GM12878 (cell line): ENCODE results near the gene ORC1. TPM values are rescaled to one million over a fixed set of nuclear protein-coding genes. Genes with fewer than 3 reads are reported as not detected.

ENCODE experiments used
- ATAC-seq: fragments of 200-7000 bp; cut with Tn5 transposase; 3 replicates; pipeline ENCODE4 v1.9.1; 2020; ENCODE audit warnings: mild to moderate bottlenecking, moderate library complexity
- BruUV-seq: library from RNA; stranded (reverse); fragments of 400-500 nt; replicated peaks from 2 replicates; lab custom pipeline; 2021; lab: Mats Ljungman, UMichigan
- CTCF ChIA-PET: fragments of 300-600 bp; sonication (Branson Sonifier 250); formaldehyde crosslinking; extraction: SDS; loops from one replicate; lab custom pipeline; 2021; ENCODE audit warnings: inconsistent platforms; lab: Yijun Ruan, JAX
- POLR2A ChIA-PET: fragments of 350-600 bp; formaldehyde crosslinking; extraction: SDS; loops from one replicate; lab custom pipeline; 2021; ENCODE audit warnings: inconsistent platforms; lab: Charles Lee
- RAD21 ChIA-PET: fragments of 300-600 bp; sonication (Branson Sonifier 250); formaldehyde crosslinking; loops from one replicate; lab custom pipeline; 2023; ENCODE audit warnings: antibody characterized with exemption; ENCODE audit not compliant: unreplicated experiment; lab: Charles Lee
- SMC1A ChIA-PET: fragments of 300-600 bp; sonication (Branson Sonifier 250); formaldehyde crosslinking; loops from one replicate; lab custom pipeline; 2023; ENCODE audit not compliant: unreplicated experiment, uncharacterized antibody; lab: Charles Lee
- DNase-seq: peaks from one replicate; pipeline ENCODE4 v3.0.0-alpha.2; 2011; ENCODE audit warnings: low read depth, low spot score
- FAIRE-seq: peaks from 3 replicates; lab custom pipeline; 2011; peaks lifted over from hg19 to GRCh38; lab: Jason Lieb, UNC
- H2AFZ ChIP-seq: 2 replicates; pipeline ENCODE4 v1.6.0; 2011; ENCODE audit warnings: low read depth, low read length, control low read depth; ENCODE audit not compliant: control insufficient read depth
- H3K27ac ChIP-seq: 2 replicates; pipeline ENCODE4 v1.5.1; 2011; ENCODE audit warnings: control low read depth; ENCODE audit not compliant: control insufficient read depth, insufficient read depth
- H3K27me3 ChIP-seq, 2 experiments: replicated peaks in 1 of 2; 2 replicates each; pipeline versions ENCODE4 v1.6.0 to v1.6.1; 2011; ENCODE audit warnings: low read length in 1 of 2; ENCODE audit not compliant: control insufficient read depth in 2 of 2, insufficient read depth in 2 of 2
- H3K36me3 ChIP-seq, 2 experiments: 2 replicates each; pipeline ENCODE4 v1.5.1; 2011; ENCODE audit warnings: low read length in 1 of 2; ENCODE audit not compliant: control insufficient read depth in 2 of 2, insufficient read depth in 2 of 2
- H3K4me1 ChIP-seq: 2 replicates; pipeline ENCODE4 v1.6.1; 2011; ENCODE audit warnings: mild to moderate bottlenecking, low read length, moderate library complexity, mixed read lengths; ENCODE audit not compliant: control insufficient read depth, insufficient read depth
- H3K4me2 ChIP-seq: 2 replicates; pipeline ENCODE4 v1.6.0; 2011; ENCODE audit warnings: control low read depth; ENCODE audit not compliant: control insufficient read depth, insufficient read depth
- H3K4me3 ChIP-seq: fragments of 200-600 bp; sonication (generic); 2 replicates; pipeline ENCODE4 v1.5.1; 2016
- H3K79me2 ChIP-seq: 2 replicates; pipeline ENCODE4 v1.6.0; 2011; ENCODE audit warnings: low read length; ENCODE audit not compliant: control insufficient read depth, insufficient read depth
- H3K9ac ChIP-seq: 2 replicates; pipeline ENCODE4 v1.8.0; 2011; ENCODE audit warnings: low read length, control low read depth, mixed read lengths; ENCODE audit not compliant: control insufficient read depth, insufficient read depth
- H3K9me3 ChIP-seq: replicated peaks from 3 replicates; pipeline ENCODE4 v1.5.1; 2011; ENCODE audit warnings: mild to moderate bottlenecking, low read length; ENCODE audit not compliant: control insufficient read depth, insufficient read depth
- H4K20me1 ChIP-seq: 2 replicates; pipeline ENCODE4 v1.6.0; 2011; ENCODE audit not compliant: control insufficient read depth, insufficient read depth
- HSF1 ChIP-seq: fragments of 150-350 bp; IDR thresholded peaks from 2 replicates; pipeline ENCODE4 v1.6.1; 2014; ENCODE audit warnings: mild to moderate bottlenecking, low read depth, low read length
- JUND ChIP-seq: IDR thresholded peaks from 2 replicates; pipeline ENCODE4 v1.6.1; 2012; ENCODE audit warnings: low read depth, mild to moderate bottlenecking, low read length, improper control_type of control experiment, moderate library complexity
- MXI1 ChIP-seq: fragments of 150-350 bp; IDR thresholded peaks from 2 replicates; pipeline ENCODE4 v1.6.1; 2011; ENCODE audit warnings: low read depth, mild to moderate bottlenecking, inconsistent platforms, low read length, improper control_type of control experiment
- SKIL ChIP-seq: fragments of 450-650 bp; IDR thresholded peaks from 2 replicates; pipeline ENCODE4 v1.6.1; 2017; ENCODE audit warnings: mild to moderate bottlenecking, low read depth, inconsistent platforms; ENCODE audit not compliant: poor library complexity, severe bottlenecking
- WGBS: methylation state at CpG from one replicate; pipeline ENCODE4 v1.1.6; 2016; ENCODE audit warnings: low lambda C conversion rate; ENCODE audit not compliant: insufficient replicate concordance, insufficient coverage; ENCODE audit errors: missing lambda C conversion rate; 5-methylcytosine and 5-hydroxymethylcytosine counted together
- in situ Hi-C: fragments of 300-500 bp; cut with MboI; formaldehyde crosslinking; loops from 9 replicates; pipeline ENCODE4 v1.14.3; 2018; ENCODE audit warnings: mixed read lengths
- intact Hi-C: fragments of 100-400 bp; cut with micrococcal nuclease; formaldehyde crosslinking; loops from one replicate; pipeline ENCODE4 v1.14.2; 2022; ENCODE audit not compliant: unreplicated experiment
- polyA plus RNA-seq, 11 experiments: library from polyadenylated mRNA; depleted of rRNA in 4 of 11; unstranded in 6 of 11; stranded (reverse) in 5 of 11; fragments of >200 nt; fragmentation: Nextera tagmentation in 4 of 11; fragmentation: Illumina TruSeq in 1 of 11; extraction: Ambion mirVana in 4 of 11; extraction: Trizol in 1 of 11; gene quantifications; 1 replicate in 1 of 11; 2 replicates in 10 of 11; pipeline versions ENCODE4 v1.2.1 to v1.2.3, GENCODE V29; 2011 to 2016; ENCODE audit warnings: inconsistent platforms in 2 of 11, missing spikeins in 2 of 11, low read depth in 1 of 11
- total RNA-seq, 4 experiments: library from RNA; depleted of rRNA in 3 of 4; stranded (reverse); fragments of >200 nt in 3 of 4; fragmentation: Illumina TruSeq in 1 of 4; extraction: Trizol in 1 of 4; gene quantifications; 2 replicates each; pipeline versions ENCODE4 v1.2.1 to v1.2.3, GENCODE V29; 2013 to 2021

ORC1 gene
- total and polyA plus RNA-seq, 10 of the 15 experiments (the other 5 are each of a cell fraction or from before 2014, with no cell fraction given), result 7.7 to 34.6 (median 28.7) TPM

- no peak overlapping the region for H3K4me2 ChIP-seq
- FAIRE-seq, result no peak
Observed at GRCh38 chr1:52427152-52427551, 22.9 kb upstream of the ORC1 start.

More at GRCh38 chr1:52427152-52427551, 22.9 kb upstream of the ORC1 start:
- no TSS peak for BruUV-seq
- ATAC-seq (no peak), DNase-seq (no peak)
- no peak overlapping the region for H2AFZ ChIP-seq
- no peaks in the 10 kb centered on the region for H3K27me3 ChIP-seq
- RAD21 ChIA-PET, result no interaction called here
- no peak for TF ChIP-seq HSF1
- TF ChIP-seq MXI1, result no peak
- no peak for TF ChIP-seq SKIL
- no peak for TF ChIP-seq JUND
- no peaks in the 10 kb centered on the region for H3K4me1 ChIP-seq
- no peak overlapping the region for H3K27ac ChIP-seq
- WGBS, result 100% methylated on average over 1 of the region's 1 CpG
- H4K20me1 ChIP-seq, result no peaks in the 10 kb centered on the region
- H3K79me2 ChIP-seq, result no peaks in the 10 kb centered on the region
- intact Hi-C loops (no loop called here), in situ Hi-C loops (no loop called here)
- H3K4me3 ChIP-seq, result no peak overlapping the region
- H3K36me3 ChIP-seq, result peaks cover 4 to 7% of the 10 kb centered on the region in 2 experiments; a peak in 3 of 4 replicates
- SMC1A ChIA-PET, result no interaction called here
- CTCF ChIA-PET, result interaction anchor here (1.0 kb wide), 1 partner anchor 59 kb away, joined by 3 read pairs; no protein-coding TSS in a partner anchor
- no peak overlapping the region for H3K9ac ChIP-seq
- POLR2A ChIA-PET, result interaction anchor here (0.5 kb wide), 1 partner anchor 11 kb away, joined by 3 read pairs; no protein-coding TSS in a partner anchor
- H3K9me3 ChIP-seq, result no peaks in the 10 kb centered on the region
